GM21786 (cell line): ENCODE results near the gene TTC21B.
"Not testable (repeated sequence)": the region's sequence is repeated elsewhere in the genome, so short reads cannot be mapped to it uniquely, and the experiment has no call there.

Experiments
- ATAC-seq: cut with Tn5 transposase; IDR thresholded peaks from one replicate; pipeline ENCODE4 v1.9.1; 2021; ENCODE audit not compliant: unreplicated experiment

TTC21B gene

GRCh38 chr2:165888171-165888570, 65.4 kb downstream of the TTC21B start:
- no peak for ATAC-seq

- ATAC-seq, result no peak
Measured at GRCh38 chr2:165886487-165887146, 67.0 kb downstream of the TTC21B start.

- ATAC-seq, result peak; percentile 52
Measured at GRCh38 chr2:165877565-165878550, 75.7 kb downstream of the TTC21B start.

GRCh38 chr2:165876712-165877111, 76.9 kb downstream of the TTC21B start:
- ATAC-seq, result no peak

- ATAC-seq, result no peak
Measured at GRCh38 chr2:165876269-165876668, 77.3 kb downstream of the TTC21B start.

GRCh38 chr2:165874445-165875039, 79.0 kb downstream of the TTC21B start:
- ATAC-seq, result peak; percentile 90

GRCh38 chr2:165872101-165872791, 81.3 kb downstream of the TTC21B start:
- ATAC-seq, result no peak

- no peak for ATAC-seq
Measured at GRCh38 chr2:165871025-165871424, 82.6 kb downstream of the TTC21B start.

- ATAC-seq, result no peak
Measured at GRCh38 chr2:165870346-165870745, 83.2 kb downstream of the TTC21B start.

GRCh38 chr2:165868211-165868610, 85.4 kb downstream of the TTC21B start:
- ATAC-seq, result no peak

GRCh38 chr2:165864296-165864695, 89.3 kb downstream of the TTC21B start:
- no peak for ATAC-seq

- peak; percentile 74 for ATAC-seq
Measured at GRCh38 chr2:165863810-165864261, 89.7 kb downstream of the TTC21B start.

- ATAC-seq, result not testable (repeated sequence)
Measured at GRCh38 chr2:165861083-165861482, 92.5 kb downstream of the TTC21B start.

- not testable (repeated sequence) for ATAC-seq
Measured at GRCh38 chr2:165859723-165860122, 93.9 kb downstream of the TTC21B start.

GRCh38 chr2:165857876-165858275, 95.7 kb downstream of the TTC21B start:
- no peak for ATAC-seq

- no peak for ATAC-seq
Measured at GRCh38 chr2:165852394-165852793, 101.2 kb downstream of the TTC21B start.

- no peak for ATAC-seq
Measured at GRCh38 chr2:165847001-165847400, 106.6 kb downstream of the TTC21B start.

- no peak for ATAC-seq
Measured at GRCh38 chr2:165846056-165846455, 107.5 kb downstream of the TTC21B start.

- ATAC-seq, result no peak
Measured at GRCh38 chr2:165844216-165844615, 109.4 kb downstream of the TTC21B start.

GRCh38 chr2:165843351-165843750, 110.2 kb downstream of the TTC21B start:
- no peak for ATAC-seq
